GM18519 (cell line): ENCODE measurements around the gene MKLN1.
"Not testable (repeated sequence)": the region's sequence is repeated elsewhere in the genome, so short reads cannot be mapped to it uniquely, and the experiment has no call there.

Experiments used
- ATAC-seq: cut with Tn5 transposase; IDR thresholded peaks from one replicate; pipeline ENCODE4 v1.9.1; 2021; ENCODE audit warnings: mild to moderate bottlenecking, moderate library complexity; ENCODE audit not compliant: unreplicated experiment, low FRiP score

MKLN1 gene

DNA sequence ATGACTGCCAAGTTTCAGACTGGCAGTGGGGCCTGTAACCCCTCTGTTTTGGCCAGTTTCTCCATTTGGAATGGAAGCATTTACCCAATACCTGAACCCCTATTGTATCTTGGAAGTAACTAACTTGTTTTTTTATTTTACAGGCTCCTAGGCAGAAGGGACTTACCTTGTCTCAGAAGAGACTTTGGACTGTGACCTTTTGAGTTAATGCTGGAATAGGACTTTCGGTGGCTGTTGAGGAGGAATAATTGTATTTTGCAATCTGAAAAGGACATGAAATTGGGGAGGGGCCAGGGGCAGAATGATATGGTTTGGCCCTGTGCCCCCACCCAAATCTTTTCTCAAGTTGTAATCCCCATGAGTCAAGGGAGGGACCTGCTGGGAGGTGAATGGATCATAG, 20.0 kb upstream of the MKLN1 start:
- ATAC-seq = no peak

DNA sequence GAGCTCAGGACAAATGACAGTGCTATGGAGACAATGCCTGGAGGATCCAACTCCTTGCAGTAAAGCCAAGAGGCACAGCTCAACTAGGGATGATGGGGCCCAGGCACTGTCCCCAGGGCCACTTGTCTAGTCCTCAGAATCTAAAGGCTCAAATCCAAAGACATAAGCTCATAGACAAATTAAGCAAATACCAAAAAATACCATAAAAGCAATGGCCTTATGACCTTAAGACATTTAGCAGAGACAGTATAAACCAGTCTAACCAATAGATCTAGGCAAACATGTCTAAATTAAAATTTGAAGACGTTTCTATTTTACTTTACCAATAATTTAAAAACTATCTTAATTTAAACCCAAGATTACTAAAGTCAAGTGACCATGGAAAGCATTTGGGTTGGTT, 14.8 kb upstream of the MKLN1 start:
- no peak for ATAC-seq

DNA sequence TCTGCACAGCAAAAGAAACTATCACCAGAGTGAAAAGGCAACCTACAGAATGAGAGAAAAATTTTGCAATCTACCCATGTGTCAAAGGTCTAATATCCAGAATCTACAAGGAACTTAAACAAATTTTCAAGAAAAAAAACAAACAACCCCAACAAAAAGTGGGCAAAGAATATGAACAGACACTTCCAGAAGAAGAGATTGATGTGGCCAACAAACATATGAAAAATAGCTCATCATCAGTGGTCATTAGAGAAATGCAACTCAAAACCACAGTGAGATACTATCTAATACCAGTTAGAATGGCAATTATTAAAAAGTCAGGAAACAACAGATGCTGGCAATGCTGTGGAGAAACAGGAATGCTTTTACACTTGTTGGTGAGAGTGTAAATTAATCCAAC, 7.1 kb upstream of the MKLN1 start:
- no peak for ATAC-seq

DNA sequence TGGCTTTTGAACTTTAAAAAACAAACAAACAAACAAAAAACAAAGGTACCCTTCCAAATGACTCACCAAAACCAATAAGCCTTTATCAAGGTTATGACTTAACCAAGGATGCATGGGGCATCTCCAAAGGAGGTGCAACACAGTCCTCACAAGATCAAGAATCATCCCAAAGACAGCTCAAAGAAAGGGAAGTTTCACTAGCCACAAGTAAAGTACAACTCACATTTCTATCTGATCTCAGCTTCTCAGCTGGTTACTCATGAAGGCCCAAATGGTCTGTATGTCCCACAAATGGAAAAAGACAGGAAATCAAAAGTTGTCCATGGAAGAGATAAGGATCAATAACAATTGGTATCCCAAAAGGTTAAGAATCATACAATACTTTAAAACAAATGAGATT, 6.0 kb upstream of the MKLN1 start:
- no peak for ATAC-seq

DNA sequence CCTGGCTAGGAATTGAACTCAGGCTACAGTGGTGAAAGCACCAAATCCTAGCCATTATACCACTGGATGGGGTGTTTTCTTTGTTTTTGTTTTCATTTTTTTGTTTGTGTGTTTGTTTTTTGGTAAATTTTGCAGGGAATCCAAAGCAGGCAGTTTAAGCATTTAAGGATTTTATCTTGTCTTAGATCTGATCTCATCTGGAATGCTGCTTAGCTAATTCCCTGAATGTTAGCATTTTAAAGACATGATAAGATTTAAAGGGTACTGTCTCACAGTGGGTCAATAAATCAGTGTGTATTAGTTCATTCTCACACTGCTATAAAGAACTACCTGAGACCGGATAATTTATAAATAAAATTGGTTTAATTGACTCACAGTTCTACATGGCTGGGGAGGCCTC, 5.6 kb upstream of the MKLN1 start:
- ATAC-seq = no peak

DNA sequence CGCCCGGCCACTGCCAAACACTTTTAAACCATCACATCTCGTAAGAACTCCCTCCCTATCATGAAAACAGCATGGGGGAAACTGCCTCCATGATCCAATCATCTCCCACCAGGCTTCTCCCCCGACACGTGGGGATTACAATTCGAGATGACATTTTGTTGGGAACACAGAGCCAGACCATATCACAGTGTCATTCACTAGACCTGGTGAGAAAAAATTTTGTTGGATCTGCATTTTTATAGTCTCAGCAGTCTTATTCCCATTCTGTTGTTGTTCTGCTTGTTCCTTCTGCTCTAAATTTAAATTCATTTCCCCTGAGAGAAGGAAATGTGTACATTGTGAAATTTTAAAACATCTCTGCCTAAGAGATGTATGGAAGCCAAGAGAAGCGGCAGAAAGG, 4.8 kb upstream of the MKLN1 start:
- no peak for ATAC-seq

DNA sequence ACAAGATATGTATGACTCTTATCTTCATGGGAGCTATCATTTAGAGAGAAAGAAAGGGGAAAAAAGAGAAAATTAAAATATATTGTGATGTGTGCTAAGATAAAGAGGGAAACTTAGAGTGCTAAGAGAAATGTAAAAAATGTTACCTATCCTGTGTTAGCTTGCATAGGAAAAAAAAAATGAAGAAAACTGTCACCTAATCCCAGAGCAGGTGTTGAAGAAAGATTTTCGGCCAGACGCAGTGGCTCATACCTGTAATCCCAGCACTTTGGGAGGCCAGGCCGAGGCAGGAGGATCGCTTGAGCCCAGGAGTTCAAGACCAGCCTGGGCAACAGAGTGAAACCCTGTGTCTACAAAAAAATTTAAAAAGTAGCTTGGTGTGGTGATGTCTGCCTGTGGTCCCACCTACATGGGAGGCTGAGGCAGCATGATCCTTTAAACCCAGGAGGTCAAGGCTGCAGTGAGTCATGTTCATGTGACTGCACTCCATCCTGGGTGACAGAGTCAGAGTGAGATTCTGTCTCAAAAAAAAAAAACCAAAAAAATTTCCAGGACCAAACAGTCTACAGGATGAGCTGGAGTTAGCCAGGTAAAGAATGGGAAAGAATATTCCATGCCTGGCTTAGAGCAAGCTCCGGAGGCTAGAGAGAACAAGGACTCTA, 2.4 kb upstream of the MKLN1 start:
- no peak for ATAC-seq

DNA sequence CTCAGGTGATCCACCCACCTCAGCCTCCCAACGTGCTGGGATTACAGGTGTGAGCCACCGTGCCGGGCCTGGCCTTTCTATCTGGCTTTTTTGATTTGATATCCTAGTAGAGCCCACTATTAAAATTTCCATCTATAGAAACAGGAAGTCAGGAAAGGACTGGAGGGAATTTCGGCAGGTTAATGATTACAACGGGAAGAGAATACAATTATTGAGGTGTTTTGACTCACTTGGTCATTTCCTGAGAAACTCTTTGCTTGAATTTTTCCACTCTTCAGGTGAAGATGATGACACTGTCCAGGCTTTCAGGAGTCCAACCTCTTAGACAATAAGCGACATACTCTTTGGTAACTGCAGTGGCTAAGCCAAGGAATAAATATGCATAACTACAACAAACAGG, 1.1 kb upstream of the MKLN1 start:
- no peak for ATAC-seq

DNA sequence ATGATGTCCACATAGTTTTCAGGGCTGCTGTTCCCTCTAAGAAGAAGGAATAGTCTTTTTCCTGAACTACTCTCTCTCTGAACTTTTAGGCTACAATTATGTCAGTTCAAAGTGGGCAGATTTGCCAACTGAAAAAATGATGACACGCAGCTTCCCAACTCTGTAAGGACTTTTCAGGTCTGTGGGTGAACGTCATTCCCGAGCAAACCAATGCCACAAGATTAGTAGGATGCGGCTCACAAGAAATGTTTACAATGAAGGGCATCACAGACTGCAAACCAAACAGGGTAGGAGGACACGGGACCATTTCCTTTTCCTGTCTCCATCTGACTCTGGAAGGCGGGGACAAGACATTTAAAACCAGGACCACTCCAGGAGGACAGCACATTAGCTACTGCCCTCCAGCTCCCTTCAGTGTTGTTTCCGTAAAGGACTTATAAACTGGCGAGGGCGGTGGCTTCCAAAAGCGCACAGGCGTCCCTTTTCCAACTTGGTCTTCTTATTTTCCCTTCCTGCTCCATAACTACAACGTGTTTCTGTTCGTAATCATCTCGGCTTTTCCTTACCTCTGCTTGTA, 539 bp upstream of the MKLN1 start:
- no peak for ATAC-seq

DNA sequence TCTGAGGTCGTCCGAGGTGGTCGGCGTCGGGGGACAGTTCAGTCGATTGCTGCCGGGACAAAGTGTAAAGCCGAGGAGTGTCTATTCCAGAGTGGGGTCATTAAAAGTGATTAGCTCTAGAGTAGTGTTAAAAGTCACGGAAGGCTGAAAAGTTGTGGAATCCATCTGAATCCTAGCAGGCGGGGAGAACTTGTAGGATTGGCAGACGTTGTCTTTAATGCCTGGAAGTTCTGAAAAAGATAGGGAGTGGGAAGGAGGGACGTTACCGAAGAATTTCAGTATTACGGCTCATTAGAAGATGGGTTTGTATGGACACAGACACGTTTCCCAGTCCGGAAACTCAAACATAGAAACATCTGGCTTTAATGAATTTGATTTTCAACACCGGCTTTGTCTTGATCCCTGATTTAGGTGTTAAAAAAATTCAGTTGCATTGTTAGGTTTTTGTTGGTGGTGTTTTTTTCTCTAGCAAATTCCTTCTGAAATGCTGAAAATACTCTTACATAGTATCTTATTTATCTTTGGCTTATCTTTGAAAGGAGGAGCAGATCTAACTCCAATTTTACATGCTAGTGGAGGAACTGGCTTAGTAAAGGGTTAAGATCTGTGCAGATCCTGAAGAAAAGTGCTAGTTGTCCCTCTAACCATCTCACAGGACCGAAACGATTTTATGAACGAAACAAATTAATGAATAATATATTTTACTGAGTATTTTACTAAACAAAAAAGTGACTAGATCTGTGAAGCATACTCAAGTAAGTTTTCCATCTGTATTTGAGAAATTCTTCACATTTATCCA, 900 bp downstream of the MKLN1 start:
- no peak for ATAC-seq

DNA sequence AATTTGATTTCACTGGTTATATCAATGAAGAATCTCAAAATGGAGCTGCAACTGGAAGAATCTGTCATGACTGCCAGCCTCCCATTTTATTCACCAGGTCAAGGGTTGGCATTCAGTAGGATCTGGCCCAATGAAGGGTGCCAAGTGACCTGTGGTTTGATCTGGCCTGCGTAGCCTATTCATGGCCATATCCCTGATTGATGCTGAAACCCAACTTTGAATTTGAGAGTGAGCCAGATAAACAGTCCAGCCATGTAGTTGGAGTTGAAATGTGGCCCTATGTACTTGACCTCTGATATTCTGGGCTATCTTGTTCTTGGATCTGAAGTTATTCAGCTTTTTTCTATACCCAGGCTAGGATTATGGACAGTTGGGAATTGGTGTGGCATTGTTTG, 1.5 kb downstream of the MKLN1 start:
- no peak for ATAC-seq

DNA sequence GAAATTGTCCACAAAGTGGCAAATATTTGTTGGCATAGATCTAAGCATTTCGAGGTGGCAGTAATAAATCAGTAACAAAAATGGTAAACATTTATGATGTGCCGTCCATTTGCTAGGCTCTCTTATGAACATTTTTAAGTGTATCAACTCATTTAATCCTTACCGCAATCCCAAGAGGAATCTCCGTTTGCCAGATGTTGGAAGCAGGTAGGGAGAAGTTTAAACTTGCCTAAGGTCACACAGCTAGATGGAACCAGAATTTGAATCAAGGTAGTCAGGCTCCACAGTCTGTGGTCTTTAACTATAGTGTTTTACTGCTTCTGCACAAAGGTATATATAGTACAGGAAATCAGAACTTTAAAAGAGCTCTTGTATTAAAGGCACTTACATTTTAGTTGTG, 2.6 kb downstream of the MKLN1 start:
- no peak for ATAC-seq

DNA sequence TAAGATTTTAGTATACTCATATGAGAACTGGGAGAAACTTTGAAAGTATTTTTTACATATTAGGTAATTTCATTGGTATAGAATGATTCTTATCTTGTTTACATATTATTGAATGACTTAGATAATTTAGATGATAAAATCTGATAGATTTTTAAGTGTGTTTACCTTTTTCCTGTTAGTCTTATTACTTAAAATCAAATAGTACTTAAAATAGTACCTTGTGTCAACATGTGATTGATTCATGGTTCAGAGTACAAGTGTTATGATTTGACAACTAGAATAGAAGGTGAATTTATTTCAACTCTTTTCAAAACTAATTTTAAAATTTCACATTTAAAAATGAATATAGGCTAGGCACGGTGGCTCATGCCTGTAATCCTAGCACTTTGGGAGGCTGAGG, 4.1 kb downstream of the MKLN1 start:
- ATAC-seq = no peak

DNA sequence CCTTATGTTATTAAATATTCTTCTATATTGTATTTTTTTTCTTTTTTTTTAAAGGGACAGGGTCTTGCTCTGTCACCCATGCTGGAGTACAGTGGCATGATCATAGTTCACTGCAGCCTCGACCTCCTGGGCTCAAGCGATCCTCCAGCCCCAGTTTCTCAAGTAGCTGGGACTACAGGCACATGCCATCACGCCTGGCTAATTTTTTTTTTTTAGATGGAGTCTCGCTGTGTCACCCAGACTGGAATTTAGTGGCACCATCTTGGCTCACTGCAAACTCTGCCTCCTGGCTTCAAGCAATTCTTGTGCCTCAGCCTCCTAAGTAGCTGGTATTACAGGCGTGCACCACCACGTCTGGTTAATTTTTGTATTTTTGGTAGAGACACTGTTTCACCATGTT, 5.1 kb downstream of the MKLN1 start:
- not testable (repeated sequence) for ATAC-seq

DNA sequence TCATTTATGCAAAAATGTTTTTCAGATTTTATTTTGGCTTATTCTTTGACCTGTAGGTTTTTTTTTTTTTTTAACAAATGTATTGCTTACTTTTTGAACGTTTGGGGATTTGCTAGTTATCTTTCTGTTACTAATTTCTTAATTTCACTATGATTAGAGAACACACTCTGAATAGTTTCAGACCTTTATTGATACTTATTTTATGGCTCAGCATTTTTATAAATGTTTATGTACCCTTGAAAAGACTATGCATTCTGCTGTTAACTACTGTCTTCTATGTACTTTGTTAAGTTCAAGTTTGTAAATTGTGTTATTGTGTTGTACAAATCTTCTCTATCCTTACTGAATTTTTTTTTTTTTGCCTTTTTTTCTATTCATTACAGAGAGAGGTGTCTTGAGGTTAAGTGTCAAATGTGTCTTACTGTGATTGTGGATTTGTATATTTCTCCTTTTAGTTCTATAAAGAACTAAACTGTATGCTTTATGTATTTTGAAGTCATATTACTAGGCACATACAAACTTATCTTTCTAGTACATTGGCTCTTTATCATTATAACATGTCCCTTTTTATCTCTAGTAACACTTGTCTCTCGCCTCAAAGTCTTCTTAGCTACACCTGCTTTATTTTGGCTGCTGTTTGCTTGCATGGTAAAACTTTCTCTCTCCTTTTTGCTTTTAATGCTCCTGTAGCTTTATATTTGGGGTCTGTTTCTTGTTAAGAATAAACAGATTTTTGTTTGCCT, 8.1 kb downstream of the MKLN1 start:
- ATAC-seq = no peak

DNA sequence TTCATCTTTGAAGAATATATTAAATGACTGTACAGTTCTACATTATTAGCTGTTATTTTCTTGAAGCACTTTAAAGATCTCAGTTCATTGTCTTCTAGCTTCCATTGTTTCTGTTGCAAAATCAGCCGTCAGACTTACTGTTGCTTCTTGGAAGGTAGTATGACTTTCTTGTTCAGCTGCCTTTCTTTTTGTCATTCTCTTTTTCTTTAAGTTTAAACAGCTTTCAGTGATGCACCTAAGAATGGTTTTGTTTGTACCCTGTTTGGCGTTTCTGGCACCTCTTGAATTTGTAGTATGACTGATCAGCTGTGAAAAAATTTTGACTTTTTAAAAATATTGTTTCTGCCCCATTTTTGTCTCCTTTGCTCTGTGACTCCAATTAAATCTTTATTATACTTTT, 9.3 kb downstream of the MKLN1 start:
- no peak for ATAC-seq

DNA sequence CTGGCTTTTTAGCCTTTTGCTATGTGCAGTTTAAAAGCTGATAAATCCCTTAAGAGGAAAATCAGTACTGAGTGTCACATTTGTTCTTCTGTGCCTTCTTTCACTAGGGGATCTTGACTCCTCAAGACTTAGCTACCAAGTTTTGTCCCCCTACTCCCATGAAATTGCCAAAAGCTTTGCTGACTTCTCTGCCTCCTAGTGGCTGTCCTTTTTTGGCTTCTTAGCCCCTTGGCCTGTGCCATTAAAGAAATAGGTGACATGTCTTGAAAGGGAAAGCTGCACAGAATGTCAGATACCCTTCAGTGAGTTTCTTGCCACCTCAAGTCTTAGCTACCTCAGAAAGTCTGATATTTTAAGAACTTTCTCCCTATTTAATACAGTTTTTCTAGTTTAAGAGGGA, 10.5 kb downstream of the MKLN1 start:
- ATAC-seq = no peak

DNA sequence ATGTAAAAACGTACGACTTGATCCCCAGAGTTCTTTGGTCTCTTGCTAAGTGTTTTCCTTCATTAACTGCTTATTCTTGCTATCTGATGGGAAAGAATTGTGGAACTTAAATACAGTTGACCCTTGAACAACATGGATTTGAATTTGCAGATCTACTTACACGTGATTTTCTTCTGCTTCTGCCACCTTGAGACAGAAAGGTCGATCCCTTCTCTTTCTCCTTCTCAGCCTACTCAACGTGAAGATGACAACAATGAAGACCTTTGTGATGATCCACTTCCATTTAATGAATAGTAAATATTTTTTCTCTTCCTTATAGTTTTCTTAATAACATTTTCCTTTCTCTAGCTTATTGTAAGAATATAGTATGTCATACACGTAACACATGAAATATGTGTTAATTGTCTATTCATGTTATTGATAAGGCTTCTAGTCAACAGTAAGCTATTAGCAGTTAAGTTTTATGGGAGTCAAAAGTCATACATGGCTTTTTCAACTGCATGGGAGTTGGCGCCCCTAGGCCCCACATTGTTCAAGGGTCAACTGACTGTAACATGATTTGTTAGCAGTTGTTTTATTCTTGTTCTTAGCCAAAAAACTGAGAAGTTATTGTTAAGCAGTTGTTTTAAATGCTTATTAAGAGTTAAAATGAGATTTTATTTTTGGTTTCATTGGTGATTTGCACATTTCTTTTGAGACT, 11.2 kb downstream of the MKLN1 start:
- ATAC-seq = no peak

DNA sequence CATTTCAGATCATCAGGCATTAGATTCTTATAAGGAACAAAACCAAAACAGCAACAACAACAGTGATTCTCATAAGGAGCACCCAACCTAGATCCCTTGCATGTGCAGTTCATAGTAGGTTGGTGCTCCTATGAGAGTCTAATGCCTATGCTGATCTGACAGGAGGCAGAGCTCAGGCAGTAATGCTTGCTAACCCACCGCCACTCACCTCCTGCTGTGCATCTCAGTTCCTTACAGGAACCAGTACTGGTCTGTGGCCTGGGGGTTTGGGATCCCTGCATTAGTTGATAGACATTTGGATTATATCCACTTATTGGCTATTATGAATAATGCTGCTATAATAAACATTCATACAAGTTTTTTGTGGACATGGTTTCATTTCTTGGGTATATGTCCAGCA, 14.0 kb downstream of the MKLN1 start:
- ATAC-seq = no peak

DNA sequence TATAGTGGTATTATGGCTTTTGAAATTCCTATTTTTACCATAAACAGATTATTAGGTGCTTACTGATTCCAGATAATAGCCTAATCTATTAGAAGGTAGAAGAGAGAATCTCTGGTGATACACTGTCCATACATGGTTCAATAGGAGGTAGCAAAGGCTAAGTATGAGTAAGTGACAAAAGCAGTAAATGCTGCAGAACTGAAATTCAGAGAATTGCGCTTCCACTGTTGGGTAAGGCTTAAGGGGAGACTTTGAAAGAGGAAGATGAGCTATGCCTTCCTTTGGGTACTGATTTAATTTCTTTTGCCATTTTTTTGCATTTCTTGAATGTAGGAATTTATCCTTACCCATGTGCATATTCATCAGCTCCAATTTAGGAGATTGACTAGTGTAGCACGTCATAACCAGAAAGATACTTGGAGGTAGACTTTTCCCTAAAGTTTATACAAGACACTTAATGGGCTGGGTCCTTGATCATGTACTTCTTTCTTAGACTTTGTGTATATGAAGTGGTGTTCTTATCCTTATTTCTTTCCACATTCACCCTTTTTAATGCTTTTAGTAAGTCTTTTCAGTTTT, 15.3 kb downstream of the MKLN1 start:
- ATAC-seq = no peak
